Stimulated activated CD4-positive, alpha-beta T cell treated with anti-CD3 and anti-CD28 coated beads, Interleukin-12 subunit alpha, Interleukin-12 subunit beta, amount 100 ng/mL, for 24 hours (primary cell): ENCODE data around the gene LUC7L2.
"Not testable (repeated sequence)": the region's sequence is repeated elsewhere in the genome, so short reads cannot be mapped to it uniquely, and the experiment has no call there.

Experiments used
- DNase-seq, 2 experiments: peaks; one replicate each; pipeline ENCODE4 v3.0.0-alpha.2; 2020; ENCODE audit warnings: low read depth in 2 of 2

The LUC7L2 gene

GRCh38 chr7:139355320-139355719, 4.4 kb upstream of the LUC7L2 start:
- DNase-seq, result no peak

- DNase-seq, result not testable (repeated sequence)
Measured at GRCh38 chr7:139357729-139358506, 1.8 kb upstream of the LUC7L2 start.

GRCh38 chr7:139358541-139359365, 941 bp upstream of the LUC7L2 start:
- peak; percentile 18 to 28 for DNase-seq

- peak; percentile 97 to 98 for DNase-seq
Measured at GRCh38 chr7:139360210-139360947, 685 bp downstream of the LUC7L2 start.

- DNase-seq, result no peak
Measured at GRCh38 chr7:139360948-139361307, 1.2 kb downstream of the LUC7L2 start.

- no peak for DNase-seq
Measured at GRCh38 chr7:139361523-139361922, 1.8 kb downstream of the LUC7L2 start.

- DNase-seq, result no peak
Measured at GRCh38 chr7:139362302-139362701, 2.6 kb downstream of the LUC7L2 start.

- DNase-seq, result no peak
Measured at GRCh38 chr7:139362981-139363380, 3.3 kb downstream of the LUC7L2 start.

GRCh38 chr7:139365336-139365735, 5.6 kb downstream of the LUC7L2 start:
- DNase-seq, result no peak

GRCh38 chr7:139366400-139366799, 6.7 kb downstream of the LUC7L2 start:
- no peak for DNase-seq

- no peak for DNase-seq
Measured at GRCh38 chr7:139367438-139368155, 7.9 kb downstream of the LUC7L2 start.

- no peak for DNase-seq
Measured at GRCh38 chr7:139370301-139370942, 10.7 kb downstream of the LUC7L2 start.

GRCh38 chr7:139370943-139371313, 11.2 kb downstream of the LUC7L2 start:
- DNase-seq, result no peak

- no peak for DNase-seq
Measured at GRCh38 chr7:139374246-139374645, 14.6 kb downstream of the LUC7L2 start.

GRCh38 chr7:139382439-139382838, 22.7 kb downstream of the LUC7L2 start:
- DNase-seq, result no peak

- DNase-seq, result no peak
Measured at GRCh38 chr7:139384611-139385010, 24.9 kb downstream of the LUC7L2 start.

GRCh38 chr7:139387594-139387993, 27.9 kb downstream of the LUC7L2 start:
- DNase-seq, result no peak

GRCh38 chr7:139389091-139389490, 29.4 kb downstream of the LUC7L2 start:
- DNase-seq, result no peak

- DNase-seq, result no peak
Measured at GRCh38 chr7:139389774-139390173, 30.1 kb downstream of the LUC7L2 start.

- no peak for DNase-seq
Measured at GRCh38 chr7:139393621-139394211, 34.0 kb downstream of the LUC7L2 start.

GRCh38 chr7:139394540-139394939, 34.8 kb downstream of the LUC7L2 start:
- DNase-seq, result no peak
